ENCODE data around the gene CHIA. TPM values are rescaled to one million over a fixed set of nuclear protein-coding genes. Genes with fewer than 3 reads are reported as not detected.
A peak's percentile ranks its signal among the peaks of the same experiment; 100 is the strongest.

Gene CHIA
- total and polyA plus RNA-seq, 2 of the 8 experiments (the other 6 are each of a cell fraction or from before 2014, with no cell fraction given) = not detected

GRCh38 chr1:111351700-111352099, 61.0 kb downstream of the CHIA start:
- POLR2A ChIA-PET (ENCODE audit: partially characterized antibody) = interaction anchor here (0.7 kb wide), 1 partner anchor 13 kb away, joined by 3 read pairs; no protein-coding TSS in a partner anchor
- Histone ChIP-seq H3K4me1 (replicated peaks in 1 of 4; ENCODE audit: control insufficient read depth in 3 of 4, insufficient read depth in 4 of 4, low read length in 3 of 4) (peaks cover 0 to 11% (median under 1%) of the 10 kb centered on the region in 4 experiments; a peak in 4 of 7 replicates), H3K9me3 (ENCODE audit: insufficient read depth in 2 of 2, low read depth in 1 of 2, low read length in 1 of 2) (no peaks in the 10 kb centered on the region), H2BK5ac (ENCODE audit: low read depth, low read length) (no peak overlapping the region), H3K9ac (replicated peaks in 1 of 4; ENCODE audit: extremely low read depth in 1 of 4, low read depth in 3 of 4, low read length in 3 of 4) (no peak overlapping the region), H2AK5ac (ENCODE audit: low read depth, low read length) (no peak overlapping the region), H2BK15ac (ENCODE audit: low read length) (no peak overlapping the region), H3K27me3 (replicated peaks in 1 of 4; ENCODE audit: control insufficient read depth in 3 of 4, extremely low read depth in 1 of 4, insufficient read depth in 3 of 4, low read length in 3 of 4) (no peaks in the 10 kb centered on the region), H3K36me3 (ENCODE audit: control insufficient read depth in 2 of 4, insufficient read depth in 4 of 4, low read length in 3 of 4) (no peaks in the 10 kb centered on the region), H3K23ac (ENCODE audit: insufficient read length) (no peak overlapping the region), H2BK120ac (replicated peaks; ENCODE audit: low read depth, low read length) (no peak overlapping the region), H3K79me2 (ENCODE audit: control insufficient read depth in 1 of 2, insufficient read depth in 2 of 2, low read length in 2 of 2) (no peaks in the 10 kb centered on the region), H2AFZ (ENCODE audit: low read length) (no peak overlapping the region), H4K8ac (ENCODE audit: extremely low read depth, insufficient read depth, low read length) (no peak overlapping the region), H2BK12ac (ENCODE audit: low read depth, low read length) (no peak overlapping the region), H4K5ac (ENCODE audit: insufficient read length, low read depth, low read length) (no peak overlapping the region), H3K18ac (ENCODE audit: extremely low read depth, low read length) (no peak overlapping the region), H3K23me2 (ENCODE audit: low read depth, low read length) (peaks cover under 1% of the 10 kb centered on the region; the same call in 1 of the 2 replicates), H4K91ac (replicated peaks; ENCODE audit: insufficient read length, low read length) (no peak overlapping the region), H4K20me1 (replicated peaks in 1 of 2; ENCODE audit: control insufficient read depth in 1 of 2, insufficient read depth in 2 of 2, low read length in 2 of 2) (no peaks in the 10 kb centered on the region), H3K4ac (replicated peaks; ENCODE audit: insufficient read length, low read depth, low read length) (no peak overlapping the region), H3K4me2 (ENCODE audit: insufficient read depth in 1 of 2, low read depth in 2 of 2, low read length in 2 of 2) (no peak overlapping the region), H3K27ac (ENCODE audit: low read depth, low read length) (no peak overlapping the region), H3K79me1 (ENCODE audit: low read depth, low read length) (no peaks in the 10 kb centered on the region), H3K14ac (ENCODE audit: insufficient read length) (no peak overlapping the region), H2BK20ac (ENCODE audit: low read length) (no peak overlapping the region), H3K4me3 (ENCODE audit: extremely low read depth in 1 of 4, insufficient read depth in 2 of 4, low read depth in 3 of 4, low read length in 4 of 4) (no peak overlapping the region), H3K56ac (replicated peaks; ENCODE audit: insufficient read length, low read depth, low read length) (no peak overlapping the region)
- DNase-seq (ENCODE audit: low read depth in 1 of 2, low spot score in 2 of 2) (no peak), FAIRE-seq (peak; percentile 24)
- CTCF ChIA-PET (ENCODE audit: partially characterized antibody) = interaction anchor here (1.0 to 3.3 kb wide), 3 partner anchors 12 to 132 kb away, joined by 3 to 8 read pairs (median 4); no protein-coding TSS in a partner anchor
- TF ChIP-seq POLR2AphosphoS5 (IDR thresholded peaks at IDR 0.05; ENCODE audit: low read depth, low read length) = no peak
- no peak for TF ChIP-seq MAX (IDR thresholded peaks at IDR 0.05)
- no peak for TF ChIP-seq SRF (IDR thresholded peaks at IDR 0.05; ENCODE audit: low read depth, low read length)
- no peak for TF ChIP-seq EP300 (IDR thresholded peaks at IDR 0.05; ENCODE audit: borderline replicate concordance in 1 of 2, low read depth in 2 of 2, low read length in 2 of 2)
- no peak for TF ChIP-seq KDM1A (IDR thresholded peaks at IDR 0.05; ENCODE audit: borderline replicate concordance, low read length)
- TF ChIP-seq RXRA (IDR thresholded peaks at IDR 0.05; ENCODE audit: insufficient read depth, low read depth, low read length) = no peak
- TF ChIP-seq USF2 (IDR thresholded peaks at IDR 0.05; ENCODE audit: low read length) = no peak
